Measurements from ENCODE around the gene WDR62.

WDR62 gene

DNA sequence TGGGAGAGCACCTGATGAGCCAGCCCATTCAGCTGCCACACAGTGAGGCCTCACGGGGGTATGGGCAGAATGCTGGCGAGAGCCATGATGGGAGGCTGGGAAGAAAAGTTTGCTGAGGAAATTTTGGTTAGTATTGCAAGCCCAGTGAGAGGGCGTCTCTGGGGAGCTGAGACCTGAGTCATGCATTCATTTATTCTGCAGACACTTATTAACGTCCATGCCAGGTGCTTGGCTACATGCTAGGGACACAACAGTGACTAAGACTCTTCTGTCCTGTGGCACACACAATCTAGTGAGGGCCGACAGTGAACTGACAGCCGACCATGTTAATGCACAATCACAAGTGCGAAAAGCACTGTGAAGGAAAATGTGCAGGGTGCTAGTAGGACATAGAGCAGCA lies 27.2 kb downstream of the WDR62 start:
- no peaks in the 10 kb centered on the region for H3K27me3 Mint-ChIP-seq
- H3K9me3 Mint-ChIP-seq, result no peaks in the 10 kb centered on the region
- H3K27ac Mint-ChIP-seq, result no peak overlapping the region
- no peaks in the 10 kb centered on the region for H3K4me1 Mint-ChIP-seq (ENCODE audit: low read depth)
- H3K36me3 Mint-ChIP-seq (ENCODE audit: low read depth), result peaks cover 87% of the 10 kb centered on the region
- no peak overlapping the region for H3K4me3 Mint-ChIP-seq
- DNase-seq, result no peak

DNA sequence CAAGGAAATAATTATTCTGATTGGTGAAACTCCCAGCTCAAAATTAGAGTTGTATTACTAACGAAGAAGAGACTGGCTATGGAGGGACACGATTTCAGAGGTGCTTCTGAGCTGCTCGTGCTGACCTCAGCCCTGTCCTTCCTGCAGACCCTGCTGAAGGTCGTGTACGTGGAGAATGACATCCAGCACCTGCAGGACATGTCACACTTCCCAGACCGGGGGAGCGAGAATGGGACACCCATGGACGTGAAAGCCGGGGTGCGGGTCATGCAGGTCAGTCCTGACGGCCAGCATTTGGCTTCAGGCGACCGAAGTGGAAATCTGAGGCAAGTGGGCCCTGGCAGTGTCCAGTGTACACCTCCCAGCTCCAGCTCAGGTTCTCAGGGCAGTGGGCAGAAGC lies 28.2 kb downstream of the WDR62 start:
- Mint-ChIP-seq H3K36me3 (ENCODE audit: low read depth) (peaks cover 86% of the 10 kb centered on the region), H3K27me3 (no peaks in the 10 kb centered on the region), H3K9me3 (no peaks in the 10 kb centered on the region), H3K27ac (no peak overlapping the region), H3K4me1 (ENCODE audit: low read depth) (no peaks in the 10 kb centered on the region), H3K4me3 (no peak overlapping the region)
- no peak for DNase-seq

DNA sequence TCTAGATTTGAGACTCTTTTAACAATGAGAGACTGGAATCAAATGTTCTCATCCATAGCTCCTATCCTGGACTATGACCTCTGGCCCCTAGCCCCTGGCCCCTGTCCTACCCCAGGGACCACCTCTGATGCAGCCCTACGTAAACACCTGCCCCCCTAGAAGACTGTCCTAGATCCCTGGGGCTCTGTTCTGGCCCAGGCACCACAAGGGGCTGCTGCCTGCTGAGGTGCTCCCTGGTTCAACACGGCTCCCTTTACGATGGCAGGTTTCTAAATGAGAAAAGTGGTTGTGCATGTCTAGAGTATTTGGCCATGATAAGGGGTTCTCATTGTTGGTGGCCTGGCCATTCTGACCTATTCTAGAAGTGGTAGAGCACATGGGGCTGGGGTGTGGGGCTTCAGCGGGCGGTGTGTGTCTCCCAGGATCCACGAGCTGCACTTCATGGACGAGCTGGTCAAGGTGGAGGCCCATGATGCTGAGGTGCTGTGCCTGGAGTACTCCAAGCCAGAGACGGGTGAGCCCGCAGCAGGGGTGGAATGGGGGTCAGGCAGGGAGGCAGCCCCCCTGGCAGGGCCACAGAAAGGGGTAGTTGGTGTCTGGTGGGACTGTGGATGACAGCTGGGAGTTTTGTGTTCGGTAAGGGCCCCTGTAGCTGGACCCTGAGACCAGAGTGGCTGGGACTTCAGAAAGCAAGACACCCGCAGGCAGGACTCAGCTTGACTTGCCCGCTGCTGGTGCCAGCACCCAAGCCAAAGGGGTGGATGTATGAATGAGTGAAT lies 29.7 kb downstream of the WDR62 start:
- Mint-ChIP-seq H3K9me3 (no peaks in the 10 kb centered on the region), H3K36me3 (ENCODE audit: low read depth) (peaks cover 90% of the 10 kb centered on the region), H3K4me1 (ENCODE audit: low read depth) (no peaks in the 10 kb centered on the region), H3K4me3 (no peak overlapping the region), H3K27ac (no peak overlapping the region), H3K27me3 (no peaks in the 10 kb centered on the region)
- no peak for DNase-seq

GRCh38 chr19:36086326-36086725 lies 31.6 kb downstream of the WDR62 start:
- Mint-ChIP-seq H3K4me1 (ENCODE audit: low read depth) (no peaks in the 10 kb centered on the region), H3K4me3 (no peak overlapping the region), H3K27me3 (no peaks in the 10 kb centered on the region), H3K9me3 (no peaks in the 10 kb centered on the region), H3K27ac (no peak overlapping the region), H3K36me3 (ENCODE audit: low read depth) (peaks cover 95% of the 10 kb centered on the region)
- no peak for DNase-seq

DNA sequence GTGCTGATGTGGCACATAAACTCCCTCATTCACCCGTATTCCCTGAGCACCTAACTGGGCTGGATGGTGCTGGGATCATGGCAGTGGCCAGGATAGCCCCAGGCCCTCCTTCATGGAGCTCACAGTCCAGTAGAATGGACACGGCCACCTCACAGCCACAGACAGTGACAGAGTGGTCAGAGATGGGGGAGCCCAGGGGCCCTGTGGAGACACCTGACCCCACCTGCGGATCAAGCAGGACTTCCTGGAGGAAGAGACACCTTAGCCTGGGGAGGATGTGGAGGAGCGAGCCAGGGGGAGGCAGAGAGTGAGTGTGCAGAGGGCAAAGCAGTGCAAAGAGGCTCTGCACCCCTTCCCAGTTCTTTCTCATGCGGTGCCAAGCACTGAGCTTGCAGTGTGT lies 35.1 kb downstream of the WDR62 start:
- no peaks in the 10 kb centered on the region for H3K27me3 Mint-ChIP-seq
- H3K4me1 Mint-ChIP-seq (ENCODE audit: low read depth), result peaks cover 22% of the 10 kb centered on the region
- H3K9me3 Mint-ChIP-seq, result no peaks in the 10 kb centered on the region

GRCh38 chr19:36090910-36091695 lies 36.4 kb downstream of the WDR62 start:
- Mint-ChIP-seq H3K27me3 (no peaks in the 10 kb centered on the region), H3K27ac (peak overlapping the region; percentile 2), H3K4me3 (no peak overlapping the region), H3K36me3 (ENCODE audit: low read depth) (peaks cover 91% of the 10 kb centered on the region), H3K9me3 (no peaks in the 10 kb centered on the region), H3K4me1 (ENCODE audit: low read depth) (peaks cover 22% of the 10 kb centered on the region)
- DNase-seq, result no peak

More for the DNA sequence above, 35.1 kb downstream of the WDR62 start:
- peaks cover 93% of the 10 kb centered on the region for H3K36me3 Mint-ChIP-seq (ENCODE audit: low read depth)
- H3K27ac Mint-ChIP-seq, result no peak overlapping the region
- no peak for DNase-seq
- H3K4me3 Mint-ChIP-seq, result no peak overlapping the region

DNA sequence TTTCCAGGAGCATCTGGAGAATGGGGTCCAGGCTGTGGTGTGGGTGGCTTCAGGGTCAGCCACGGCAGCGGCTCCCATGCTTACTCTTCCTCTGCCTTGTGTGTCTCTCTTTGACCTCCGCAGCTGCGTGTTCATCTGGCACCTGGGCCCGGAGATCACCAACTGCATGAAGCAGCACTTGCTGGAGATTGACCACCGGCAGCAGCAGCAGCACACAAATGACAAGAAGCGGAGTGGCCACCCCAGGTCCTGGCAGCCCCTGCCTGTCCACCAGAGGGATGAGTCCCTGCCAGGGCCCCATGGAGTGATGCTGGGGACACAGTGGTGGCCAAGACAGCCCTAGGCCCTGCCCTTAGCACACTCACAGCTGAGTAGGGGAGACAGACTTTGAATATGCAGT lies 37.9 kb downstream of the WDR62 start:
- H3K9me3 Mint-ChIP-seq, result no peaks in the 10 kb centered on the region
- H3K4me1 Mint-ChIP-seq (ENCODE audit: low read depth), result peaks cover 22% of the 10 kb centered on the region
- H3K27me3 Mint-ChIP-seq, result no peaks in the 10 kb centered on the region
- H3K36me3 Mint-ChIP-seq (ENCODE audit: low read depth), result peaks cover 87% of the 10 kb centered on the region
- H3K4me3 Mint-ChIP-seq, result no peak overlapping the region
- DNase-seq, result no peak
- H3K27ac Mint-ChIP-seq, result peak overlapping the region; percentile 81

DNA sequence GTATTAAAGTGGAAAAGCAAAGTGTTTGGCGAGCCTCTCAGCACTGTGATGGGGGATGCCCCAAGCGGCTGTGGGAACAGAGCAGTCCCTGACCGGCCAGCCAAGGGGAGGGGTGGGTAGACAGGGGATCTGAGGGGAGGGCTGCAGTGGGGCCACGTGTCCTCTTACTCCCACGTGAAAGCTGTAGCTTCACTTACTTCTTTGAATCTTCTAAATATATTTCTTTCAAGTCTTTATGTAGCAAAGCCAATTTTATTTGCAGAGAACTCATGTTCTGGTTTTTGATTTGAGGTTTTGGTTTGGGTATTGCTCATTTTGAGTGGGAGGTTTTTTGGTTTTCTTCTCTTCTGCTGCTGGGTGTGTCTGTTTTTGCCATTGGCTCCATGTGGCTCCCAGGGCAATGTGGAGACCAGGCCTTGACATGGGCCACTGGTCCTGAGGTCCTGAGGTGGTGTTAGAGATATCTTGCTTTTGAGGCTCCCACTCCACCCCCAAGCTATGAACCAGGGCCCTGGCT lies 38.5 kb downstream of the WDR62 start:
- no peaks in the 10 kb centered on the region for H3K9me3 Mint-ChIP-seq
- H3K27ac Mint-ChIP-seq, result peak overlapping the region; percentile 81
- H3K36me3 Mint-ChIP-seq (ENCODE audit: low read depth), result peaks cover 86% of the 10 kb centered on the region
- H3K4me3 Mint-ChIP-seq, result no peak overlapping the region
- H3K27me3 Mint-ChIP-seq, result no peaks in the 10 kb centered on the region
- DNase-seq, result peak; percentile 53
- peaks cover 22% of the 10 kb centered on the region for H3K4me1 Mint-ChIP-seq (ENCODE audit: low read depth)

- peaks cover 22% of the 10 kb centered on the region for H3K4me1 Mint-ChIP-seq (ENCODE audit: low read depth)
- H3K36me3 Mint-ChIP-seq (ENCODE audit: low read depth), result peaks cover 86% of the 10 kb centered on the region
- DNase-seq, result no peak
- peak overlapping the region; percentile 81 for H3K27ac Mint-ChIP-seq
- no peak overlapping the region for H3K4me3 Mint-ChIP-seq
- H3K27me3 Mint-ChIP-seq, result no peaks in the 10 kb centered on the region
- H3K9me3 Mint-ChIP-seq, result no peaks in the 10 kb centered on the region
Measured at GRCh38 chr19:36093687-36094086, 39.0 kb downstream of the WDR62 start.

- Mint-ChIP-seq H3K36me3 (ENCODE audit: low read depth) (peaks cover 80% of the 10 kb centered on the region), H3K9me3 (no peaks in the 10 kb centered on the region), H3K27me3 (no peaks in the 10 kb centered on the region), H3K4me1 (ENCODE audit: low read depth) (peaks cover 19% of the 10 kb centered on the region), H3K4me3 (no peak overlapping the region), H3K27ac (no peak overlapping the region)
- no peak for DNase-seq
Measured at GRCh38 chr19:36097036-36097435, 42.3 kb downstream of the WDR62 start.

GRCh38 chr19:36099166-36099785 lies 44.6 kb downstream of the WDR62 start:
- no peak overlapping the region for H3K27ac Mint-ChIP-seq
- H3K36me3 Mint-ChIP-seq (ENCODE audit: low read depth), result peaks cover 81% of the 10 kb centered on the region

GRCh38 chr19:36100476-36100875 lies 45.8 kb downstream of the WDR62 start:
- no peak for DNase-seq
- H3K9me3 Mint-ChIP-seq, result no peaks in the 10 kb centered on the region
- no peaks in the 10 kb centered on the region for H3K4me1 Mint-ChIP-seq (ENCODE audit: low read depth)
- no peak overlapping the region for H3K27ac Mint-ChIP-seq
- H3K36me3 Mint-ChIP-seq (ENCODE audit: low read depth), result peaks cover 77% of the 10 kb centered on the region
- H3K27me3 Mint-ChIP-seq, result no peaks in the 10 kb centered on the region
- H3K4me3 Mint-ChIP-seq, result no peak overlapping the region

More at GRCh38 chr19:36099166-36099785, 44.6 kb downstream of the WDR62 start:
- H3K4me3 Mint-ChIP-seq, result no peak overlapping the region
- no peak for DNase-seq
- no peaks in the 10 kb centered on the region for H3K4me1 Mint-ChIP-seq (ENCODE audit: low read depth)
- H3K9me3 Mint-ChIP-seq, result no peaks in the 10 kb centered on the region
- H3K27me3 Mint-ChIP-seq, result no peaks in the 10 kb centered on the region

- H3K27ac Mint-ChIP-seq, result peak overlapping the region; percentile 11
- H3K4me3 Mint-ChIP-seq, result no peak overlapping the region
- no peaks in the 10 kb centered on the region for H3K4me1 Mint-ChIP-seq (ENCODE audit: low read depth)
- no peak for DNase-seq
- no peaks in the 10 kb centered on the region for H3K27me3 Mint-ChIP-seq
- no peaks in the 10 kb centered on the region for H3K9me3 Mint-ChIP-seq
- peaks cover 83% of the 10 kb centered on the region for H3K36me3 Mint-ChIP-seq (ENCODE audit: low read depth)
Measured at GRCh38 chr19:36101550-36102327, 47.0 kb downstream of the WDR62 start.

DNA sequence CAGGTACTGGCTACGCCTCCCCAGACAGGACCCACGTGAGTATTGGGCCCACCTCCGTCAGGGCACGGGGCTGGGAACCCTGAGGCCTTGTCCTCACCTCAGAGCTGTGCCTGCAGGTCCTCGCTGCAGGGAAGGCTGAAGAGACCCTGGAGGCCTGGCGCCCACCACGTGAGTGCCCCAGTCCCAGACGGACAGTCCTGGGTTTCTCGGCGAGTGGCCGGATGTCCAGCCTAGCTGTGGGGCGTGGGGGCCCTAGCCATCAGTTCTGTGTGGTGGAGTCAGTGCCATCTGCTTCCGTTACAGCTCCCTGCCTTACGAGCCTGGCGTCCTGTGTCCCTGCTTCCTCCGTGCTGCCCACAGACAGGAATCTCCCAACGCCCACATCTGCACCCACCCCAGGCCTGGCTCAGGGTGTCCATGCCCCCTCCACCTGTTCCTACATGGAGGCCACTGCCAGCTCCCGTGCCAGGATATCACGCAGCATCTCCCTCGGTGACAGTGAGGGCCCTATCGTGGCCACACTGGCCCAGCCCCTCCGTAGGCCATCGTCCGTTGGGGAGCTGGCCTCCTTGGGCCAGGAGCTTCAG lies 48.4 kb downstream of the WDR62 start:
- DNase-seq, result no peak
- H3K4me3 Mint-ChIP-seq, result no peak overlapping the region
- H3K27ac Mint-ChIP-seq, result peak overlapping the region; percentile 34
- H3K4me1 Mint-ChIP-seq (ENCODE audit: low read depth), result no peaks in the 10 kb centered on the region
- H3K27me3 Mint-ChIP-seq, result no peaks in the 10 kb centered on the region
- H3K9me3 Mint-ChIP-seq, result no peaks in the 10 kb centered on the region
- peaks cover 83% of the 10 kb centered on the region for H3K36me3 Mint-ChIP-seq (ENCODE audit: low read depth)

All from activated T-cell treated with anti-CD3 and anti-CD28 coated beads, Interleukin-2, amount 50 U/mL, for 24 hours (primary cell).